ENCODE data around the gene NOL9. TPM values are rescaled to one million over a fixed set of nuclear protein-coding genes. Genes with fewer than 3 reads are reported as not detected.

NOL9 gene
- total RNA-seq, 5 donors from 2014 or later (not counting 1 experiment from before 2014, with no cell fraction given): 48.6 to 66.6 (median 58.7) TPM

- peaks cover 33 to 42% (median 41%) of the 10 kb centered on the region in 3 donors for H3K4me1 Mint-ChIP-seq
- H3K27me3 Mint-ChIP-seq: no peaks in the 10 kb centered on the region
- H3K4me1 ChIP-seq (ENCODE audit: control insufficient read depth in 1 of 2, extremely low read depth in 1 of 2, insufficient read depth in 2 of 2, low read length in 2 of 2): peaks cover 0 to 52% of the 10 kb centered on the region in 2 experiments
- H3K36me3 Mint-ChIP-seq: peaks cover 5% of the 10 kb centered on the region
- H3K9me3 Mint-ChIP-seq: no peaks in the 10 kb centered on the region
- peak overlapping the region; percentile 34 to 39 for H3K27ac Mint-ChIP-seq
- no peak overlapping the region for H3K4me3 Mint-ChIP-seq
- CTCF ChIA-PET: no interaction called here
- H3K36me3 ChIP-seq (ENCODE audit: control insufficient read depth in 2 of 2, extremely low read depth in 1 of 2, insufficient read depth in 1 of 2, low read length in 1 of 2): peaks cover 21 to 40% of the 10 kb centered on the region in 2 donors
- H3K4me3 ChIP-seq (ENCODE audit: control insufficient read depth in 1 of 2, extremely low read depth in 1 of 2, low read length in 1 of 2): no peak overlapping the region
- ATAC-seq (replicated peaks in 1 of 4) (no peak), DNase-seq (no peak)
- 40% methylated on average over 12 of the region's 13 CpGs for WGBS (ENCODE audit: insufficient coverage)
- no peaks in the 10 kb centered on the region for H3K9me3 ChIP-seq
- POLR2A ChIA-PET: no interaction called here
- no peak overlapping the region for H3K27ac ChIP-seq (ENCODE audit: low read length)
- no peaks in the 10 kb centered on the region for H3K27me3 ChIP-seq (replicated peaks in 1 of 2; ENCODE audit: control insufficient read depth in 2 of 2, extremely low read depth in 1 of 2, insufficient read depth in 2 of 2, low read length in 1 of 2)
Measured at GRCh38 chr1:6587261-6588005, 33.1 kb upstream of the NOL9 start.

- Mint-ChIP-seq H3K4me1 (peaks cover 41 to 44% (median 44%) of the 10 kb centered on the region in 3 donors), H3K27ac (no peak overlapping the region), H3K9me3 (no peaks in the 10 kb centered on the region), H3K36me3 (peaks cover 5% of the 10 kb centered on the region), H3K27me3 (no peaks in the 10 kb centered on the region), H3K4me3 (no peak overlapping the region)
- H3K9me3 ChIP-seq: no peaks in the 10 kb centered on the region
- DNase-seq (no peak), ATAC-seq (replicated peaks in 1 of 4) (no peak)
- 96% methylated on average over 11 of the region's 11 CpGs for WGBS (ENCODE audit: insufficient coverage)
- H3K4me3 ChIP-seq (ENCODE audit: control insufficient read depth in 1 of 2, extremely low read depth in 1 of 2, low read length in 1 of 2): no peak overlapping the region
- H3K27me3 ChIP-seq (replicated peaks in 1 of 2; ENCODE audit: control insufficient read depth in 2 of 2, extremely low read depth in 1 of 2, insufficient read depth in 2 of 2, low read length in 1 of 2): no peaks in the 10 kb centered on the region
- ChIA-PET CTCF (no interaction called here), POLR2A (no interaction called here)
- peaks cover 0 to 52% of the 10 kb centered on the region in 2 experiments for H3K4me1 ChIP-seq (ENCODE audit: control insufficient read depth in 1 of 2, extremely low read depth in 1 of 2, insufficient read depth in 2 of 2, low read length in 2 of 2)
- H3K27ac ChIP-seq (ENCODE audit: low read length): no peak overlapping the region
- H3K36me3 ChIP-seq (ENCODE audit: control insufficient read depth in 2 of 2, extremely low read depth in 1 of 2, insufficient read depth in 1 of 2, low read length in 1 of 2): peaks cover 22 to 34% of the 10 kb centered on the region in 2 donors
Measured at GRCh38 chr1:6586404-6586816, 32.1 kb upstream of the NOL9 start.

GRCh38 chr1:6585841-6586240 is 31.5 kb upstream of the NOL9 start:
- WGBS (ENCODE audit: insufficient coverage): 94% methylated on average over 6 of the region's 7 CpGs
- POLR2A ChIA-PET: no interaction called here

GRCh38 chr1:6585081-6585722 is 30.9 kb upstream of the NOL9 start:
- H3K27ac ChIP-seq (ENCODE audit: low read length): no peak overlapping the region
- no peak overlapping the region for H3K4me3 Mint-ChIP-seq

More at GRCh38 chr1:6585841-6586240, 31.5 kb upstream of the NOL9 start:
- no peaks in the 10 kb centered on the region for H3K9me3 Mint-ChIP-seq
- Histone ChIP-seq H3K9me3 (no peaks in the 10 kb centered on the region), H3K4me1 (ENCODE audit: control insufficient read depth in 1 of 2, extremely low read depth in 1 of 2, insufficient read depth in 2 of 2, low read length in 2 of 2) (peaks cover 2 to 52% of the 10 kb centered on the region in 2 experiments), H3K4me3 (ENCODE audit: control insufficient read depth in 1 of 2, extremely low read depth in 1 of 2, low read length in 1 of 2) (no peak overlapping the region), H3K36me3 (ENCODE audit: control insufficient read depth in 2 of 2, extremely low read depth in 1 of 2, insufficient read depth in 1 of 2, low read length in 1 of 2) (peaks cover 22 to 33% of the 10 kb centered on the region in 2 donors), H3K27me3 (replicated peaks in 1 of 2; ENCODE audit: control insufficient read depth in 2 of 2, extremely low read depth in 1 of 2, insufficient read depth in 2 of 2, low read length in 1 of 2) (no peaks in the 10 kb centered on the region), H3K27ac (ENCODE audit: low read length) (no peak overlapping the region)
- CTCF ChIA-PET: no interaction called here
- no peak for DNase-seq
- H3K4me1 Mint-ChIP-seq: peaks cover 41 to 45% (median 43%) of the 10 kb centered on the region in 3 donors
- H3K4me3 Mint-ChIP-seq: no peak overlapping the region
- H3K27ac Mint-ChIP-seq: no peak overlapping the region
- peaks cover 5% of the 10 kb centered on the region for H3K36me3 Mint-ChIP-seq
- H3K27me3 Mint-ChIP-seq: no peaks in the 10 kb centered on the region
- no peak for ATAC-seq (replicated peaks in 1 of 4)

GRCh38 chr1:6584126-6585080 is 30.1 kb upstream of the NOL9 start:
- DNase-seq: no peak
- peaks cover 22% of the 10 kb centered on the region in 2 donors for H3K36me3 ChIP-seq (ENCODE audit: control insufficient read depth in 2 of 2, extremely low read depth in 1 of 2, insufficient read depth in 1 of 2, low read length in 1 of 2)
- H3K4me3 ChIP-seq (ENCODE audit: control insufficient read depth in 1 of 2, extremely low read depth in 1 of 2, low read length in 1 of 2): no peak overlapping the region
- peaks cover 9 to 62% of the 10 kb centered on the region in 2 experiments for H3K4me1 ChIP-seq (ENCODE audit: control insufficient read depth in 1 of 2, extremely low read depth in 1 of 2, insufficient read depth in 2 of 2, low read length in 2 of 2)
- Mint-ChIP-seq H3K36me3 (no peaks in the 10 kb centered on the region), H3K4me1 (peaks cover 46 to 52% (median 47%) of the 10 kb centered on the region in 3 donors), H3K4me3 (no peak overlapping the region), H3K27me3 (no peaks in the 10 kb centered on the region), H3K9me3 (no peaks in the 10 kb centered on the region), H3K27ac (peak overlapping the region; percentile 31 to 49)
- ATAC-seq (replicated peaks in 1 of 4): no peak
- ChIA-PET POLR2A (no interaction called here), CTCF (no interaction called here)
- H3K27me3 ChIP-seq (replicated peaks in 1 of 2; ENCODE audit: control insufficient read depth in 2 of 2, extremely low read depth in 1 of 2, insufficient read depth in 2 of 2, low read length in 1 of 2): no peaks in the 10 kb centered on the region
- no peaks in the 10 kb centered on the region for H3K9me3 ChIP-seq
- WGBS (ENCODE audit: insufficient coverage): 89% methylated on average over 18 of the region's 21 CpGs
- no peak overlapping the region for H3K27ac ChIP-seq (ENCODE audit: low read length)

More at GRCh38 chr1:6585081-6585722, 30.9 kb upstream of the NOL9 start:
- Mint-ChIP-seq H3K27ac (peak overlapping the region in 1 of 2 donors; percentile 31), H3K9me3 (no peaks in the 10 kb centered on the region), H3K4me1 (peaks cover 42 to 47% (median 43%) of the 10 kb centered on the region in 3 donors), H3K27me3 (no peaks in the 10 kb centered on the region), H3K36me3 (peaks cover 5% of the 10 kb centered on the region)
- WGBS (ENCODE audit: insufficient coverage): 90% methylated on average over 11 of the region's 12 CpGs
- ATAC-seq (replicated peaks in 1 of 4) (no peak), DNase-seq (no peak)
- Histone ChIP-seq H3K9me3 (no peaks in the 10 kb centered on the region), H3K27me3 (replicated peaks in 1 of 2; ENCODE audit: control insufficient read depth in 2 of 2, extremely low read depth in 1 of 2, insufficient read depth in 2 of 2, low read length in 1 of 2) (no peaks in the 10 kb centered on the region), H3K4me1 (ENCODE audit: control insufficient read depth in 1 of 2, extremely low read depth in 1 of 2, insufficient read depth in 2 of 2, low read length in 2 of 2) (peaks cover 7 to 58% of the 10 kb centered on the region in 2 experiments), H3K36me3 (ENCODE audit: control insufficient read depth in 2 of 2, extremely low read depth in 1 of 2, insufficient read depth in 1 of 2, low read length in 1 of 2) (peaks cover 22 to 29% of the 10 kb centered on the region in 2 donors), H3K4me3 (ENCODE audit: control insufficient read depth in 1 of 2, extremely low read depth in 1 of 2, low read length in 1 of 2) (no peak overlapping the region)
- CTCF ChIA-PET: no interaction called here
- POLR2A ChIA-PET: no interaction called here

GRCh38 chr1:6582370-6582769 is 28.1 kb upstream of the NOL9 start:
- DNase-seq (no peak), ATAC-seq (replicated peaks in 1 of 4) (no peak)
- WGBS (ENCODE audit: insufficient coverage): no CpG with 5 or more reads among the region's 1 CpG
- H3K27ac ChIP-seq (ENCODE audit: low read length): peak overlapping the region; percentile 8
- peak overlapping the region; percentile 41 to 92 (median 51) for H3K4me3 Mint-ChIP-seq
- CTCF ChIA-PET: interaction anchor here in 1 of 2 donors (1.4 kb wide), 1 partner anchor 64 kb away, joined by 3 read pairs; no protein-coding TSS in a partner anchor
- H3K27ac Mint-ChIP-seq: peak overlapping the region; percentile 66 to 72
- no peak overlapping the region for H3K4me3 ChIP-seq (ENCODE audit: control insufficient read depth in 1 of 2, extremely low read depth in 1 of 2, low read length in 1 of 2)
- peaks cover 7% of the 10 kb centered on the region in 2 donors for H3K36me3 ChIP-seq (ENCODE audit: control insufficient read depth in 2 of 2, extremely low read depth in 1 of 2, insufficient read depth in 1 of 2, low read length in 1 of 2)
- H3K36me3 Mint-ChIP-seq: no peaks in the 10 kb centered on the region
- peaks cover 11 to 61% of the 10 kb centered on the region in 2 experiments for H3K4me1 ChIP-seq (ENCODE audit: control insufficient read depth in 1 of 2, extremely low read depth in 1 of 2, insufficient read depth in 2 of 2, low read length in 2 of 2)
- H3K9me3 ChIP-seq: no peaks in the 10 kb centered on the region
- POLR2A ChIA-PET: interaction anchor here in 1 of 2 donors (0.7 kb wide), 1 partner anchor 13 kb away, joined by 4 read pairs; no protein-coding TSS in a partner anchor
- no peaks in the 10 kb centered on the region for H3K27me3 ChIP-seq (replicated peaks in 1 of 2; ENCODE audit: control insufficient read depth in 2 of 2, extremely low read depth in 1 of 2, insufficient read depth in 2 of 2, low read length in 1 of 2)
- H3K4me1 Mint-ChIP-seq: peaks cover 44 to 50% (median 45%) of the 10 kb centered on the region in 3 donors
- no peaks in the 10 kb centered on the region for H3K27me3 Mint-ChIP-seq
- no peaks in the 10 kb centered on the region for H3K9me3 Mint-ChIP-seq

Measured in T-cell (primary cell).